Stomach (tissue), 9 donors: ENCODE measurements around the gene CDC27. TPM values are rescaled to one million over a fixed set of nuclear protein-coding genes. Genes with fewer than 3 reads are reported as not detected.
"Not testable (repeated sequence)": the region's sequence is repeated elsewhere in the genome, so short reads cannot be mapped to it uniquely, and the experiment has no call there.

Experiments
- DNase-seq, 2 donors: peaks; one replicate each; pipeline versions ENCODE4 v3.0.0 to v3.0.0-alpha.2; 2013 to 2019
- H3K27ac ChIP-seq, 5 donors: fragments of 200-600 bp in 4 of 5; sonication (generic) in 4 of 5; one replicate each; pipeline ENCODE4 v1.5.1; 2013 to 2019; ENCODE audit warnings: mild to moderate bottlenecking in 1 of 5, moderate library complexity in 1 of 5
- H3K27me3 ChIP-seq, 3 donors: fragments of 200-600 bp; sonication (generic); one replicate each; pipeline ENCODE4 v1.5.1; 2017 to 2019; ENCODE audit warnings: mixed run types in 1 of 3
- H3K36me3 ChIP-seq, 4 donors: fragments of 200-600 bp; sonication (generic); 1 replicate in 3 of 4; 2 replicates in 1 of 4; pipeline ENCODE4 v1.5.1; 2016 to 2019
- H3K4me1 ChIP-seq, 4 donors: fragments of 200-600 bp; sonication (generic); one replicate each; pipeline ENCODE4 v1.5.1; 2016 to 2019
- H3K4me3 ChIP-seq, 4 donors: fragments of 200-600 bp; sonication (generic) in 3 of 4; one replicate each; pipeline ENCODE4 v1.5.1; 2016 to 2019; ENCODE audit warnings: mild to moderate bottlenecking in 1 of 4
- H3K9me3 ChIP-seq, 4 donors: fragments of 200-600 bp; sonication (generic); one replicate each; pipeline ENCODE4 v1.5.1; 2016 to 2019
- CTCF ChIP-seq, 7 experiments: fragments of 450-650 bp in 4 of 7; fragments of 200-600 bp in 3 of 7; sonication (generic) in 3 of 7; IDR thresholded peaks; one replicate each; pipeline ENCODE4 v1.5.1; 2016 to 2019; ENCODE audit warnings: antibody characterized with exemption in 7 of 7, control low read depth in 2 of 7, mild to moderate bottlenecking in 1 of 7
- EP300 ChIP-seq: sonication (generic); formaldehyde crosslinking; IDR thresholded peaks from one replicate; pipeline ENCODE4 v1.6.1; 2017; ENCODE audit warnings: antibody characterized with exemption
- POLR2A ChIP-seq, 4 donors: fragments of 450-650 bp; IDR thresholded peaks; one replicate each; pipeline ENCODE4 v1.6.1; 2016; ENCODE audit warnings: antibody characterized with exemption in 4 of 4, control low read depth in 2 of 4, mild to moderate bottlenecking in 1 of 4, moderate library complexity in 1 of 4
- POLR2AphosphoS5 ChIP-seq, 3 donors: sonication (generic); formaldehyde crosslinking; IDR thresholded peaks; one replicate each; pipeline ENCODE4 v1.6.1; 2016; ENCODE audit warnings: antibody characterized with exemption in 3 of 3
- WGBS, 5 donors: extraction: QIAGEN DNeasy Blood & Tissue Kit in 3 of 5; methylation state at CpG; one replicate each; pipeline versions ENCODE4 v1.1.5 to v1.1.7; 2013 to 2018; 5-methylcytosine and 5-hydroxymethylcytosine counted together
- intact Hi-C: fragments of 100-400 bp; cut with DNase I; formaldehyde crosslinking; loops from one replicate; pipeline ENCODE4 v1.15.1; 2023; ENCODE audit warnings: low total_unique reads
- polyA plus RNA-seq, 3 donors: library from polyadenylated mRNA; stranded (reverse); fragments of 200-250 nt; gene quantifications; one replicate each; pipeline ENCODE4 v1.2.3, GENCODE V29; 2013
- total RNA-seq, 5 donors: library from RNA; depleted of rRNA; stranded (reverse); fragments of >200 nt; gene quantifications; one replicate each; pipeline versions ENCODE4 v1.1.0 to v1.2.3, GENCODE V29; 2014 to 2016
- donor health status: healthy with polysubstance abuse.
- donor health status: Bipolar disorder and iron deficiency.
- donor health status: healthy.

CDC27 gene
- total and polyA plus RNA-seq, 8 donors = 3.2 to 104 (median 17.1) TPM

DNA sequence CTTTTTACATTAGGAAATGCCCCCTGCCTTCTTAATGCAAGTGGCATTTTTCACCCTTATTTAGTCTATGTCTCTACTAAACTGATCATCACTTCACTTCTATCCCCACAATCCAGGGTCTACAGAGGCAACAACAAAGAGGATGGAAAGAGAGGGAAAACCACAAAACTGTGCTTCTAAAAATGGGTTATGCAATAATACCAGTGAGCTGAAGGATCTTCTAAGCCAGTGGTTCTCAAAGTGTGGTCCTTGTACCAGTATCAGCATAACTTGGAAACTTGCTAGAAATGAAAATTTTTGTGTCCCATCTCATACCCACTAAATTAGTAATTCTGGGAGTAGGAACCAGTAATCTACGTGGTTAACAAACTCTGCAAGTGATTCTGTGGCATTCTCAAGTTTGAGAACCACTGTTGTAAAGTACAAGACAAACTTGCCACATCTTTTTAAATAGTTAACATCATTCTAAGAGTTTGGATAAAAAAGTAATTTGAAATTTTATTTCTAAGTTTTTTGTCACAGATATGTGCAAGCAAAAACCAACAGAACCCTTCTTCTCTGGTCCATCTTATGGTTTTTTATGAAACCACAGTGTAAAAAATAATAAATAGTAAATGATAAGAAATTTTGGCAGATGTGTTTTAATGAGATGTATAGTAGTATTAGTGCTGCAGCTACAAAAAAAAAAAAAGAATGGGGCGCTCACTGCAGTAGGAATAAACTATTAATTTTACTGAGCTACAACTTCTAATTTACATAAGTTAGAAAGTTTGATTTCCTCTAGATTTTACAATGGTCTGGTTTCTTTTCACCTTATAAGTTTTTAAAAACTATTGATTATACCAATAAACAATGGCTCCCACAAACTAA, 16.2 kb downstream of the CDC27 start:
- no peak for TF ChIP-seq EP300
- no peak for TF ChIP-seq POLR2A (IDR thresholded peaks at IDR 0.05)
- intact Hi-C loops = no loop called here
- Histone ChIP-seq H3K4me3 (no peak overlapping the region), H3K27ac (no peak overlapping the region), H3K9me3 (no peaks in the 10 kb centered on the region), H3K36me3 (peaks cover 0 to 62% (median 54%) of the 10 kb centered on the region in 4 donors), H3K4me1 (peaks cover 0 to 33% (median 16%) of the 10 kb centered on the region in 4 donors), H3K27me3 (no peaks in the 10 kb centered on the region)
- WGBS, 5 donors = 80 to 94% (median 89%) methylated on average over 2 of the region's 2 CpGs
- no peak for DNase-seq

- Histone ChIP-seq H3K4me1 (peaks cover 0 to 21% (median 10%) of the 10 kb centered on the region in 4 donors), H3K27me3 (no peaks in the 10 kb centered on the region), H3K27ac (no peak overlapping the region), H3K9me3 (no peaks in the 10 kb centered on the region), H3K4me3 (no peak overlapping the region), H3K36me3 (peaks cover 0 to 69% (median 61%) of the 10 kb centered on the region in 4 donors)
- TF ChIP-seq POLR2A (IDR thresholded peaks at IDR 0.05) (no peak), CTCF (IDR thresholded peaks at IDR 0.05) (no peak), EP300 (no peak), POLR2AphosphoS5 (IDR thresholded peaks at IDR 0.05) (no peak)
- intact Hi-C loops = no loop called here
- WGBS, 5 donors = 88 to 96% (median 93%) methylated on average over 4 of the region's 4 CpGs
- no peak for DNase-seq
Observed at GRCh38 chr17:47170710-47171109, 18.4 kb downstream of the CDC27 start.

- DNase-seq, H3K27ac ChIP-seq, intact Hi-C loops, H3K9me3 ChIP-seq, H3K4me3 ChIP-seq, H3K27me3 ChIP-seq: not testable (repeated sequence)
- Histone ChIP-seq H3K36me3 (peaks cover 10 to 72% (median 56%) of the 10 kb centered on the region in 4 donors), H3K4me1 (peaks cover 0 to 26% (median 9%) of the 10 kb centered on the region in 4 donors)
- 88 to 94% (median 92%) methylated on average over 4 of the region's 4 CpGs for WGBS, 5 donors
Observed at GRCh38 chr17:47168896-47169295, 20.2 kb downstream of the CDC27 start.

GRCh38 chr17:47166854-47167253, 22.2 kb downstream of the CDC27 start:
- H3K4me1 ChIP-seq = peaks cover 0 to 22% (median 7%) of the 10 kb centered on the region in 4 donors

GRCh38 chr17:47165137-47165536, 24.0 kb downstream of the CDC27 start:
- peaks cover 10 to 77% (median 66%) of the 10 kb centered on the region in 4 donors for H3K36me3 ChIP-seq
- 85 to 95% (median 89%) methylated on average over 2 of the region's 2 CpGs for WGBS, 5 donors
- peaks cover 0 to 13% (median 6%) of the 10 kb centered on the region in 4 donors for H3K4me1 ChIP-seq
- intact Hi-C loops = no loop called here
- no peak for TF ChIP-seq EP300
- no peak overlapping the region for H3K27ac ChIP-seq
- H3K4me3 ChIP-seq = no peak overlapping the region
- no peaks in the 10 kb centered on the region for H3K9me3 ChIP-seq
- H3K27me3 ChIP-seq = no peaks in the 10 kb centered on the region
- DNase-seq = no peak

More at GRCh38 chr17:47166854-47167253, 22.2 kb downstream of the CDC27 start:
- H3K4me3 ChIP-seq, H3K27me3 ChIP-seq, H3K9me3 ChIP-seq, DNase-seq, H3K27ac ChIP-seq, intact Hi-C loops: not testable (repeated sequence)
- 88 to 98% (median 94%) methylated on average over 5 of the region's 5 CpGs for WGBS, 5 donors
- peaks cover 10 to 72% (median 55%) of the 10 kb centered on the region in 4 donors for H3K36me3 ChIP-seq

DNA sequence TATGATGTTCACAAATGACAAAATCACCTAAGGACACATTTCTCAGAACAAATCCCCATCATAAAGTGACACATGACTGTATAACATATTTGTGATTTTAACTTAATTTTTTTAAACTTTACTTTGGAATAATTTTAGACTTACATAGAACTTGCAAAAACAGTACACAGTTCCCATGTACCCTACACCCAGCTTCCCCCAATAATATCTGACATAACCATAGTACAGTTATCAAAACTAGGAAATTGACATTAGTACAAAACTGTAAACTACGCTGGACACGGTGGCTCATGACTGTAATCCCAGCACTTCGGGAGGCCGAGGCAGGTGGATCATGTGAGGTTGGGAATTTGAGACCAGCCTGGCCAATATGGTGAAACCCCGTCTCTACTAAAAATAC, 24.8 kb downstream of the CDC27 start:
- Histone ChIP-seq H3K4me1 (peaks cover 0 to 10% (median 4%) of the 10 kb centered on the region in 4 donors), H3K27me3 (no peaks in the 10 kb centered on the region), H3K36me3 (peaks cover 18 to 83% (median 67%) of the 10 kb centered on the region in 4 donors), H3K27ac (no peak overlapping the region), H3K9me3 (no peaks in the 10 kb centered on the region), H3K4me3 (no peak overlapping the region)
- TF ChIP-seq CTCF (IDR thresholded peaks at IDR 0.05) (no peak), POLR2A (IDR thresholded peaks at IDR 0.05) (no peak), POLR2AphosphoS5 (IDR thresholded peaks at IDR 0.05) (no peak), EP300 (no peak)
- WGBS, 5 donors = 93 to 99% (median 98%) methylated on average over 5 of the region's 5 CpGs
- intact Hi-C loops = no loop called here
- DNase-seq = no peak
